Dermis microvascular lymphatic vessel endothelial cell (primary cell): Measurements from ENCODE around the gene CNPY3. TPM values are rescaled to one million over a fixed set of nuclear protein-coding genes. Genes with fewer than 3 reads are reported as not detected.
A peak's percentile ranks its signal among the peaks of the same experiment; 100 is the strongest.
"Not testable (repeated sequence)": the region's sequence is repeated elsewhere in the genome, so short reads cannot be mapped to it uniquely, and the experiment has no call there.

Source experiments
- DNase-seq, 2 donors: peaks; one replicate each; pipeline versions ENCODE4 v3.0.0 to v3.0.0-alpha.2; 2010; ENCODE audit warnings: low read depth in 2 of 2
- total RNA-seq: library from RNA; depleted of rRNA; stranded (reverse); fragments of >200 nt; gene quantifications from 2 replicates; pipeline ENCODE4 v1.2.1, GENCODE V29; 2014

Gene CNPY3
- 15.5 and 22.3 TPM in 2 replicates for total RNA-seq

DNA sequence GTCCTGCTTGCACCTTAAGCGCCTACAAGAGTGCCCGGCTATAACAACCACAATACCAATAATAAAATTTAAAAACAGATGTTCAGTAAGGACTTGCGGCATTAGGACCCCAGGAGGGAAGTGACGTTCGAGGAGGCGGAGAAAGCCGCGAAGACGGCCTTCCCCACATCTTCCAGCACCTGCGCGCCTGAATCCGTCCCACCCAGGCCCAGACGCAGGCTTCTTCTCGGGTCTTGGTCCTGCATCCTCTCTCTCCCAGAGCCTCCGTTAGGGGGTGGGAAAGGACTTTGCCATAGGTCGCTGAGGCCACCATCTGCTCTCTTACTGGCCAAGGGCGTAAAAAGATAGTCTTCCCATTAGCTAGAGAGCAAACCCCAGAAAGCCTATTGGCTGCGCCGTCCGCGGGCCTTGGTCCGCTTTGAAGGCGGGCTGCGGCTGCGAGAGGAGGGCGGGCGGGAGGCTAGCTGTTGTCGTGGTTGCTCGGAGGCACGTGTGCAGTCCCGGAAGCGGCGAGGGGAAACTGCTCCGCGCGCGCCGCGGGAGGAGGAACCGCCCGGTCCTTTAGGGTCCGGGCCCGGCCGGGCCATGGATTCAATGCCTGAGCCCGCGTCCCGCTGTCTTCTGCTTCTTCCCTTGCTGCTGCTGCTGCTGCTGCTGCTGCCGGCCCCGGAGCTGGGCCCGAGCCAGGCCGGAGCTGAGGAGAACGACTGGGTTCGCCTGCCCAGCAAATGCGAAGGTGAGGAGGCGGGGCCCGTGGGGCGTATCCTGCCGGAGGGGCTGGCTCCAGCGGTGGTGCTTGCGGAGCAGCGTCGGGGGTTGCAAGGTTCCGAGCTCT is at the start of gene CNPY3:
CNPY3 (plus strand) TSS at position 495 of the 835 bp plus-strand sequence; CDS start at position 586, 91 bp downstream.
- DNase-seq: peak; percentile 88 to 98

DNA sequence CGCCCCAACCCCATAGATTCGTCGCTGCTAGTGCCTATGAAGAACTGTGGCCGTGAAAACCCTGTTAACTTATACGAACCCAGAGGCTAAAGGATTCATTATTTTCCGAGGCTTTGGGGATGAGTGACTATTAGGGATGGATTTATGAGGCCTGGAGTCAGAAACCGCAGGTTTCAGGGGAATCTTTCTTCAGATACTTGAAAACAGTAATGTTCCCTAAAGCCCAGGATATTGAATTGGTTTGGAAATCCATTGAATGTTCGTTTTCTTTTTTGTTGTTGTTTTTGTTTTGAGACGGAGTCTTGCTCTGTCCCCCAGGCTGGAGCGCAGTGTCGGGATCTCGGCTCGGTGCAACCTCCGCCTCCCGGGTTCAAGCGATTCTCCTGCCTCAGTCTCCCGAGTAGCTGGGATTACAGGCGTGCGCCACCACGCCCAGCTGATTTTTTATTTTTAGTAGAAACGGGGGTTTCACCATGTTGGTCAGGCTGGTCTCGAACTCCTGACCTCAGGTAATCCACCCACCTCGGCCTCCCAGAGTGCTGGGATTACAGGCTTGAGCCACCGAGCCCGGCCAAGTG is 49.0 kb upstream of the CNPY3 start:
- not testable (repeated sequence) for DNase-seq

DNA sequence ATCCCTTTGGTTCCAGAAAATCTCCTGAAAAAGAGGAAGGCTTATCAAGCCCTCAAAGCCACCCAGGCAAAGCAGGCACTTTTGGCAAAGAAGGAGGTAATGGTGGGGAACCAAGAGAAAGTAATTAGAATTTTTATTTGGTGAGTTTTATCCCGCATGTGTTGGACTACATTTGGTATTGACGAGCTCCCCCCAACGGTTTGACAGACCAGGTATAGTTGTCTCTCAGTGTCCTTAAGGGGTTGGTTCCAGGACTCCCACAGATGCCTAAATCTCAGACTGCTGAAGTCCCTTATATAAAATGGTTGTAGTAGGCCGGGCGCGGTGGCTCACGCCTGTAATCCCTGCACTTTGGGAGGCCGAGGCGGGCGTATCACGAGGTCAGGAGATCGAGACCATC is 48.4 kb upstream of the CNPY3 start:
- not testable (repeated sequence) for DNase-seq

DNA sequence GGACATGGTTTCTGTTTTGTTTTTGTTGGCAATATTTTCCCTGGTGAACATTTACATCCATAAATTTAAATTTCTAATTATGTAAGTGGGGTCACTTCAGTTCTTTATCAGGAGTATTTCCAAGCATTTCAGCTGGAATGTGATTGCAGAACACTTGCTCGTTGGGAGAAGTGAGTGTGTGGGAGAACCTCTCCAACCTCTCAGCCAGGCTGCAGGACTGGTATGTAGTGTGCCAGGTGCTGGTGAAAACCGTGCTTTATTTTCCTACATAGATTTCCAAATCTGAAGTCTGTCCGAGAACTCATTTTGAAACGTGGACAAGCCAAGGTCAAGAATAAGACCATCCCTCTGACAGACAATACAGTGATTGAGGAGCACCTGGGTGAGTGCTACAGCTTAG is 43.6 kb upstream of the CNPY3 start:
- no peak for DNase-seq

DNA sequence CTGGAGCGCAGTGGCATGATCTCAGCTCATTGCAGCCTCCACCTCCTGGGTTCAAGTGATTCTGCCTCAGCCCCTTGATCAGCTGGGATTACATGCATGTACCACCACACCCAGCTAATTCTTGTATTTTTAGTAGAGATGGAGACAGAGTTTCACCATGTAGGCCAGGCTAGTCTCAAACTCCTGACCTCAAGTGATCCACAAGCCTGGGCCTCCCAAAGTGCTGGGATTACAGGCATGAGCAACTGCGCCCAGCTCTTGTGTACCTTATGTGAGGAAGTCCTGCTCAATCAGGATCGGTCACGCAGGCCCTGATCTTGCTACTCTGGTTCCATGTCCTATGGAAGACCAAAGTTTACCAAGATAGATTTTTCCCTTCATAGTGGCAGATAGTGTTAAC is 41.1 kb upstream of the CNPY3 start:
- DNase-seq: not testable (repeated sequence)

DNA sequence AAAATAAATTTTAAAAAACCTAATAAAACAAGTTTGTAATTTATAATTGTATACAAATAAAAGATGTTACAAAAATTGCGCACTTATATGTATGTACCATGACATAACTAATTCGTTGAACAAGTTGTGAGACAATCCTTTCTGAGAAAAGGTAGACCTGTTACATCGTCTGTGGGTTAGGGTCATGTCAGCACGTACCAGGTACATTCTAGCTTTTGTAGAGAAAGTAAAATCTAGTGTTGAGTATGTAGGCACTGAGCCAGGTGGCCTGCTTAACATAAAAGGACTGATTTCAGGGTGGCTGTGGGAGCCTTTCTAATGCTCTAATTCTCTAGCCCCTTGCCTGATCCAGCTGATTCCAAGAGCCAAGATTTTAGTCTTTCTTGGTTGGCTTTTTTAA is 39.5 kb upstream of the CNPY3 start:
- no peak for DNase-seq

DNA sequence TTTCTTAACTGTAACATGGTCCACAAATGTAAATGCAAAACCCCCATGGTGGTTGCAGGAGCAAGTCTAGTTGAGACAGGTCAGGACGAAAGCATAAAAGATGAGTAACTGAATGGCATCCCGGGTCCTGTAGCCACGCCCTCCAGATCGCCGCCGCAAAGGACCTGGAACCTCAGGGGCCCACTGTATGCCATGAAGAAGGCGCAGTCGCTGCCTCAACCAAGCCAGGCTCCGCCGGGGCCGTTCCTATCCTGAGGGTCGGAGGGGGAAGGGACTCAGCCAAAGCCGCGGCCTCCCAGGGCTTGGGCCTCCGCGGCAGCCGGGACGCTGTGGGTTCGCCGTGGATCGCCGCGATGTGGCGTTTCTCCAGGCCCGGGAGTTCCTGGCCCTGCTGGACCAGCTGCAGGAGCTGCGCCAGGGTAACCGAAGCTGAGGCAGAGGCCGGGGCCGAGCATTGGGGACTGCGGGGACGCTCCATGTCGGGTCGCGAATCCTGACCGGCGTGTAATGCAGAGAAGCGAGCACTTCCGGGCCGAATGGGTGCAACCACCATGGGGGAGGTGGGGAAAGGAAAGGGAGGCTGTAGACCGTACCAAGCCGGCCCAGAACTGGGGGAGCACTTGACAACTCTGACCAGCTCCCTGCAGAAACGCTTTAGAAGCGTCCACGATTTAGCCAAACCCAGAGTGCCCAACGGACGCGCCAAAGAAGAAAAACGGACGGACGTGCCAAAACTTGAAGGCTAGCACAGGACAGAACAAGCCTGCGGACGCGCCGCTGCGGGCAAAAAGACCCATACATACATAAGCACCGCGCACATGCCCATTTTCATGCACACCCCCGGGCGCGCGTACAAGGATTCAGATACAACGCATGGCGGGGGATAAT is 38.7 kb upstream of the CNPY3 start:
- DNase-seq: peak; percentile 92 to 97

DNA sequence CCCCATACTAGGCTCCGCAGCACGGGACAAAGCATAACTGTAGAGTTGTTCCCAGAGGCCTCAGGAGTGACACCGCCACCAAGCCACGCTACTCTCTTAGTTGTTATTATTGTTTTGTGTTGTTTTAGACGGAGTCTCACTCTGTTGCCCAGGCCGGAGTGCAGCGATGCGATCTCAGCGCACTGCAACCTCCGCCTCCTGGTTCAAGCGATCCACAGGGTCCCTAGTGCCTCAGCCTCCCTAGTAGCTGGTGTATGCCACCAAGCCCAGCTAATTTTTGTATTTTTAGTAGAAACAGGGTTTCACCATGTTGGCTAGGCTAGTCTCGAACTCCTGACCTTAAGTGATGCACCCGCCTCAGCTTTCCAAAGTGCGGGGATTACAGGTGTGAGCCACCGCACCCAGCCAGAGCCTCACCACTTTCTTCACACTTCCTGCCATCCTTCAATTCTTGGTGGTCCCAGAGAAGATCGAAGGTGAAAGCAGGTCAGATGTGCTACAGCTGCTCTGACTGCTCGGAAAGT is 38.0 kb upstream of the CNPY3 start:
- no peak for DNase-seq

DNA sequence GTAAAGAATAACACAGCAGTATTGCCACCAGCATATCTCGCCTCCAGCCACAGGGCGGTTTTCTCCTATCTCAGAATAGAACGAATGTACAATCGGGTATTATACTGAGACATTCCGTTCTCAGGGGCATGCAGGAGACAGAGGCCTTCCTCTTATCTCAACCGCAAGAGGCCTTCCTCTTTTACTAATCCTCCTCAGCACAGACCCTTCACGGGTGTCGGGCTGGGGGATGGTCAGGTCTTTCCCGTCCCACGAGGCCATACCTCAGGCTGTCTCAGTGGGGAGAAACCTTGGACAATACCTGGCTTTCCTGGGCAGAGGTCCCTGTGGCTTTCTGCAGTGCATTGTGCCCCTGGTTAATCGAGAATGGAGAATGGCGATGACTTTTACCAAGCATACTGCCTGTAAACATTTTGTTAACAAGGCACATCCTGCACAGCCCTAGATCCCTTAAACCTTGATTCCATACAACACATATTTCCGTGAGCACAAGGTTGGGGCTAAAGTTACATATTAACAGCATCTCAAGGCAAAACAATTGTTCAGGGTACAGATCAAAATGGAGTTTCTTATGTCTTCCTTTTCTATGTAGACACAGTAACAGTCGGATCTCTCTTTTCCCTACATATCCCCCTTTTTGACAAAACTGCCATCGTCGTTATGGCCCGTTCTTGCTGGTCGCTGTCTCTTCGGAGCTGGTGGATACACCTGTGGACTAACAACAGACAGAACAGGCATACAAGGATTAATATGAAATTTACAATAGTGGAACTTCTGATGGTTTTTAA is 35.0 kb upstream of the CNPY3 start:
- not testable (repeated sequence) for DNase-seq

DNA sequence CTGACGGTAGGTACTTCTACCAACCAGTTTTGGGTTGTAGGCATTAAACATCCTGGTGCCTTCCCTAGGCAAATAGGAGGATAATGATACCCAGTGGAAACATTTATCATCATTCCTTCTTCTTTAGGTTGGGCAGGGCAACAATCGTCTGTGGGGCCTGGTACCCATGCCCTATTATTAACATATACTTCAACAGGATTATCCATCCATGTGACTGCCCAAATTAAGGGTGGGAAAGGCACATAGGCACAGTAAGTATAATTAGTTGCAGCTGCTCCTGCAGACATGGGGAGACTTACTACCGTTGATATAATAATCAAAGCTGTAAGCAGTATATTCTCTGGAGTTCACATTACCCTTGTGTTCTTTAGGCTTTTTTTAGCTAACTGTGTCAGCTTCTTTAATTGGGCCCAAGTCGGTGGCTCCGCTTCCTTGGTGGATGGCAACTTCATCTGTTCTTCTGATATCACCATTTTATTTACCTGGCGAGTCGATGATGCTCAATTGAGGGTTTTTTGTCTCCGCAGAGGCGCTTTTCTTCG is 33.0 kb upstream of the CNPY3 start:
- DNase-seq: no peak

DNA sequence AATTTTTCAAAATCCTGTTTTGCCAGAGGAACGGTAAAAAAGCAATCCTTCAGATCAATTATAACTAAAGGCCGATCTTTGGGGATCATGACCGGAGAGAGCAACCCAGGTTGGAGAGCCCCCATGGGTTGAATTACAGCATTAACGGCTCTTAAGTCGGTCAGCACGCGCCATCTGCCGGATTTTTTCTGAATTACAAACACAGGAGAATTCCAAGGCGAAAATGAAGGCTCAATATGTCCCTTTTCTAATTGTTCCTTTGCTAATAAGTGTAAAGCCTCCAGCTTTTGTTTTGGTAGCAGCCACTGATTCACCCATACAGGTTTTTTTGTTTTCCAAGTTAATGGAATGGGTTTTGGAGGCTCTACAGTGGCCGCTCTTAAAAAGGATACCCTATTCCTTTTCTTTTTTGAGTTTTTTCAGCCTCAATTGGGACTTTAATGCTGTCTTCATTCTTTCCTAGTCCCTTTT is 30.4 kb upstream of the CNPY3 start:
- DNase-seq: peak; percentile 48 to 74

DNA sequence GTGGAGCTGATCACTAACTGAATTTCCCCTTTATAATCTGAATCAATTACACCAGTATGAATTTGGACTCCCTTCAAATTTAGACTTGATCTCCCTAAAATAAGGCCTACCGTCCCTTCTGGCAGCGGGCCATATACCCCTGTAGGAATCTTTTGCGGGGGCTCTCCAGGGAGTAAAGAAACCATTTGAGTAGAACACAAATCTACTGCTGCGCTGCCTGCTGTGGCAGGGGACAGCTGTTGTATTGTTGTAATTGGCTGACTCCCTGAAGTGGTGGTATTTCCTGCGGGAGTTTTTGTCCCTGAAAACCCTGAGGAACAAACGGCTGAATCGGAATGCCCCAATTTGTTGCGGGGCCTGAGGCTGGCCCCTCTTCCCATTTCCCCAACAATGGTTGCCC is 29.4 kb upstream of the CNPY3 start:
- peak; percentile 32 to 52 for DNase-seq

DNA sequence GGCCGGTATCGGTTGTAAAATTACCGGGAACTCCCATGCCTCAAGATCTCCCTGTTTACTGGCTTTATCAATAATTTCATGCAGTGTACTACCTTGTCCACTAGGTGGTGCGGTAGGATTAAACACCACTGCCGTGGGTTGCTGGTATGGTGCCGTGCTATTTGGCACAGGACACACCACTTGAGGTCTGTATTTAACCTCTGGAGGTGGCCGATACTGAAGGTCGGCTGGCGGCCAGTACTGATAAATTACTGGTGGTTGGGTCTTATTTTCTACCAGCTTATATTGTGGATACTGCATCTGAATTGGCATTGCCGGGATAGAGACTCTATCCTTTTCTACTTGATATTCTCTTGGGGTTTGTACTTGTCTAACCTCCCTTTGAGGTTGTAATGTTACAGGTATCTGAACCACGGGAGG is 27.7 kb upstream of the CNPY3 start:
- peak; percentile 69 to 83 for DNase-seq

DNA sequence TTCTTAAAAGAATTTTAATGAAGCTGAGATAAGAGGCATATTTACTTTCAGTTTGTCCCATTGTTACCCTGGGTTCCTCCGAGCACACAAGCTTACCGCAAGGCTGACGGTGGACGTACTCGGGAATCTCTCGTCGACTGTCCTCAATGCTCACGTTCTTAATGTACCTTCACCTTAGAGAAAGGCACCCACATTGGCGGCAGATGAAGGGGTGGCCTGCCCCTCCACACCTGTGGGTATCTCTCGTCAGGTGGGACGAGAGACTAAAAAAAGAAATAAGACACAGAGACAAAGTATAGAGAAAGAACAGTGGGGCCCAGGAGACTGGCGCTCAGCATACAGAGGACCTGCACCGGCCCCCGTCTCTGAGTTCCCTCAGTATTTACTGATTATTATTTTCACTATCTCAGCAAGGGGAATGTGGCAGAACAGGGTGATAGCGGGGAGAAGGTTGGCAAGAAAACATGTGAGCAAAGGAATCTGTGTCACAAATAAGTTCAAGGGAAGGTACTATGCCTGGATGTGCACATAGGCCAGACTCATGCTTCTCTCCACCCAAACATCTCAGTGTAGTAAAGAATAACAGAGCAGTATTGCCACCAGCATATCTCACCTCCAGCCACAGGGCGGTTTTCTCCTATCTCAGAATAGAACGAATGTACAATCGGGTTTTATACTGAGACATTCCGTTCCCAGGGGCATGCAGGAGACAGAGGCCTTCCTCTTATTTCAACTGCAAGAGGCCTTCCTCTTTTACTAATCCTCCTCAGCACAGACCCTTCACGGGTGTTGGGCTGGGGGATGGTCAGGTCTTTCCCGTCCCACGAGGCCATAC is 26.6 kb upstream of the CNPY3 start:
- not testable (repeated sequence) for DNase-seq

DNA sequence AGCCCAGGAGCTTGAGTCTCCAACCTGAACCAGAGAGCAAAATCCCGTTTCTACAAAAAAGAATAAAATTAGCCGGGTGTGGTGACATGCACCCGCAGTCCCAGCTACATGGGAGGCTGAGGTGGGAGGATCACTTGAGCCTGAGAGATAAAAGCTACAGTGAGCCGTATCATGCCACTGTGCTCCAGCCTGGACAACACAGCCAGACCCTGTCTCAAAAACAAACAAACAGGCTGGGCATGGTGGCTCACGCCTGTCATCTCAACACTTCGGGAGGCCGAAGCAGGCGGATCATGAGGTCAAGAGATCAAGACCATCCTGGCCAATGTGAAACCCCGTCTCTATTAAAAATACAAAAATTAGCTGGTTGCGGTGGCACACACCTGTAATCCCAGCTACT is 24.8 kb upstream of the CNPY3 start:
- no peak for DNase-seq

DNA sequence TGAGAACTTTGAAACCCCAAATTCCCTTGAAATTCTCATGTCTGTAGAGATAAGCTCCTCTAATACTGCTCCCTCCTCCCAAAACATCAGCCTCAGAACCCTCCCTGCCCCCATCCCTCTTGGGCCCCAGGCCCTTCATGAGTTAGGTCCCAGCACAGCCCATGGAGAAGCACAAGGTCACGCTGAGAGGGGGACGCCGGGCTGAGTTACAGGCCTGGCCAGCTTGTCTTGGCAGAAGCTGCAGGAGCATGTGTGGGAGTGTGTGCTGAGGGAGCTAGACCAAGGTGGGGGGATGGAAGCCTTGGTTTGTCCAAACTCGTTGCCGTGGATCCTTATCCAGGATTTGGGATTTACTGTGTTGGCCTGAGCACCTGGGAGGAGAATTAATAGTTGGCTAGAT is 21.9 kb upstream of the CNPY3 start:
- DNase-seq: no peak

DNA sequence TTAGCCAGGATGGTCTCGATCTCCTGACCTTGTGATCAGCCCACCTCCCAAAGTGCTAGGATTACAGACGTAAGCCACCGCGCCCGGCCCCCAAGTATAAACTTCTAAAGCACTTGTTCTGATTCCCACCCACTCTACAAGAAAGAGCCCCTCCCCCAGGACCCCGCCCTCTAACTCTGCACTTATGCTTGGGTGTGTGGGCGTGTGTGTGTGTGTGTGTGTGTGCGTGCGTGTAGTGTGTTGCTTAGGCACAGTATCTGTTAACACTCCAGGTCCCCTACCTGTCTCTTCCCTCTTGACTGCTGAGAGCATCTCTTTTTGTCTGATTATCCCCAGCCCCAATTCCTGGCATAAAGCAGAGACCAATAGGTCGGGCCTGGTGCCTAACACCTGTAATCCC is 19.4 kb upstream of the CNPY3 start:
- DNase-seq: no peak

DNA sequence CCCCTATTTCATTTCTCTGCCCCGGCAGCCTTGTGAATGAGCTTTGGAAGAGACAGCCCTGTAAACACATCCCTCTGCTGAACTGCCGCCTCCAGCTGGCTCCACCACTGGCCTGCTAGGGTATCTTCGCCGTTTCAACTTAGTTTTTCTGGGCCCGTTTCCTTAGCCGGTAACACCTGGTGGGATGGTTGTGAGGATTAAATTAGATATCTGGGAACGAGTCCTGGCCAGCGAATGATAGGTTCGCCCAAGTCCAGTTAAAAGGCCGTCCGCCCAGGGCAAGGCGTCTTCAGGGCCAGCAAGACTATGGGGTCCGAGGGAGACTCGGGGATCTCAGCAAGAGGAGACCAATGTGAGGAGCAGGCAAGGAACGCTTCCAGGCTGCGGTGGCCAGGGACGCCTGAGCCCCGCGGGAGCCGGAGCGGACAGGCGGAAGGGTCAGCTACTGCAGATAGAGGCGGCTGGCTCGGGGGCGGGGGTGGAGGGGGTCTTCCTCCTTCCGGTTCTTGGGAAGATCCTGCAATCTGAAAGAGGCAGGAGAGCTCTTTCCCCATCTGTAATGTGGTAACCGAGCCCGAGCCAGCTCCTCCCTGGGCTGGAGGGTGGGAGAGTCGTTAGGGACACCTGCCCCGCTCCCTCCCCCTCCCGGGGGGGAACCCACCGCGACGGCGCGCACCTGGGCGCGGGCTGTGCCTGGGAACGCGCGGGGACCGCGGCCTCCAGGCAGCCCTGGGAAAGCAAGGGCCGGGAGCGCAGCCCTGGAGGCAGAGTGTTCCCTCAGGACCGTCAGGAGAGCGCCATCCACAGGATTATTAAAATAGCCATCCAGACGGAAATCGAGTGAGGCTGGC is 17.9 kb upstream of the CNPY3 start:
- no peak for DNase-seq

DNA sequence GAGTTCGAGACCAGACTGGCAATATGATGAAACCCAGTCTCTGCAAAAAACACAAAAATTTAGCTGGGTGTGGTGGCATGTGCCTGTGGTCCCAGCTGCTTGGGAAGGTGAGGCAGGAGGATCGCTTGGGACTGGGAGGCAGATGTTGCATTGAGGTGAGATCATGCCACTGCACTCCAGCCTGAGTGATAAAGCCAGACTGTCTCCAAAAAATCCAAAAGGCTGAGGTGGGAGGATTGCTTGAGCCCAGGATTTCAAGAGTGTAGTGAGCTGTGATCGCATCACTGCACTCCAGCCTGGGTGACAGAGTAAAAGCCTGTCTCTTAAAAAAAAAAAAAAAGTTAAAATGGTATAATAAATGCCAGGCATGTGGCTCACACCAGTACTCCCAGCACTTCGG is 14.7 kb upstream of the CNPY3 start:
- DNase-seq: no peak
